Measurements from ENCODE around the gene NUP50. TPM values are rescaled to one million over a fixed set of nuclear protein-coding genes. Genes with fewer than 3 reads are reported as not detected.

Gene NUP50
- total and polyA plus RNA-seq, 2 of the 13 experiments (the other 11 are each of a cell fraction or from before 2014, with no cell fraction given) = 14.2 to 52.4 TPM

- TF ChIP-seq IKZF4 (CRISPR knock-in tag; IDR thresholded peaks at IDR 0.05; ENCODE audit: borderline replicate concordance, low read depth, not compliant biosample characterization) (no peak), ZNF770 (CRISPR knock-in tag; IDR thresholded peaks at IDR 0.05) (0 out of 2 replicates have a peak, but pooled peaks have one; percentile 15), CEBPZ (IDR thresholded peaks at IDR 0.05; ENCODE audit: low read length) (no peak), PRDM10 (CRISPR knock-in tag; IDR thresholded peaks at IDR 0.05; ENCODE audit: low read depth) (no peak), ARNT (IDR thresholded peaks at IDR 0.05) (no peak), ZSCAN30 (CRISPR knock-in tag; IDR thresholded peaks at IDR 0.05) (no peak), ZMAT3 (CRISPR knock-in tag; conservative IDR thresholded peaks at IDR 0.05) (no peak), DR1 (CRISPR knock-in tag; IDR thresholded peaks at IDR 0.05) (no peak), ZNF501 (CRISPR knock-in tag; IDR thresholded peaks at IDR 0.05) (0 out of 2 replicates have a peak, but pooled peaks have one; percentile 27), ZNF20 (CRISPR knock-in tag; IDR thresholded peaks at IDR 0.05) (no peak), STAG1 (CRISPR knock-in tag; IDR thresholded peaks at IDR 0.05) (peak; percentile 35), ZBTB14 (CRISPR knock-in tag; IDR thresholded peaks at IDR 0.05) (no peak)
- TF ChIP-seq, protein P1, sequence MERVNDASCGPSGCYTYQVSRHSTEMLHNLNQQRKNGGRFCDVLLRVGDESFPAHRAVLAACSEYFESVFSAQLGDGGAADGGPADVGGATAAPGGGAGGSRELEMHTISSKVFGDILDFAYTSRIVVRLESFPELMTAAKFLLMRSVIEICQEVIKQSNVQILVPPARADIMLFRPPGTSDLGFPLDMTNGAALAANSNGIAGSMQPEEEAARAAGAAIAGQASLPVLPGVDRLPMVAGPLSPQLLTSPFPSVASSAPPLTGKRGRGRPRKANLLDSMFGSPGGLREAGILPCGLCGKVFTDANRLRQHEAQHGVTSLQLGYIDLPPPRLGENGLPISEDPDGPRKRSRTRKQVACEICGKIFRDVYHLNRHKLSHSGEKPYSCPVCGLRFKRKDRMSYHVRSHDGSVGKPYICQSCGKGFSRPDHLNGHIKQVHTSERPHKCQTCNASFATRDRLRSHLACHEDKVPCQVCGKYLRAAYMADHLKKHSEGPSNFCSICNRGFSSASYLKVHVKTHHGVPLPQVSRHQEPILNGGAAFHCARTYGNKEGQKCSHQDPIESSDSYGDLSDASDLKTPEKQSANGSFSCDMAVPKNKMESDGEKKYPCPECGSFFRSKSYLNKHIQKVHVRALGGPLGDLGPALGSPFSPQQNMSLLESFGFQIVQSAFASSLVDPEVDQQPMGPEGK (CRISPR knock-in tag; IDR thresholded peaks at IDR 0.05) = peak; percentile 57; the same call in 1 of the 2 replicates
- TF ChIP-seq, protein P2, sequence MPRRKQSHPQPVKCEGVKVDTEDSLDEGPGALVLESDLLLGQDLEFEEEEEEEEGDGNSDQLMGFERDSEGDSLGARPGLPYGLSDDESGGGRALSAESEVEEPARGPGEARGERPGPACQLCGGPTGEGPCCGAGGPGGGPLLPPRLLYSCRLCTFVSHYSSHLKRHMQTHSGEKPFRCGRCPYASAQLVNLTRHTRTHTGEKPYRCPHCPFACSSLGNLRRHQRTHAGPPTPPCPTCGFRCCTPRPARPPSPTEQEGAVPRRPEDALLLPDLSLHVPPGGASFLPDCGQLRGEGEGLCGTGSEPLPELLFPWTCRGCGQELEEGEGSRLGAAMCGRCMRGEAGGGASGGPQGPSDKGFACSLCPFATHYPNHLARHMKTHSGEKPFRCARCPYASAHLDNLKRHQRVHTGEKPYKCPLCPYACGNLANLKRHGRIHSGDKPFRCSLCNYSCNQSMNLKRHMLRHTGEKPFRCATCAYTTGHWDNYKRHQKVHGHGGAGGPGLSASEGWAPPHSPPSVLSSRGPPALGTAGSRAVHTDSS (CRISPR knock-in tag; conservative IDR thresholded peaks at IDR 0.05) = no peak
Measured at GRCh38 chr22:45192701-45193187, 29.0 kb downstream of the NUP50 start (continued).
